Mucosa of descending colon (tissue), 3 donors: ENCODE results near the gene FRZB. TPM values are rescaled to one million over a fixed set of nuclear protein-coding genes. Genes with fewer than 3 reads are reported as not detected.

Source experiments
- ATAC-seq: fragments of 200-7000 bp; cut with Tn5 transposase; one replicate; pipeline ENCODE4 v1.9.1; 2020; ENCODE audit warnings: mild to moderate bottlenecking, moderate library complexity
- DNase-seq, 3 donors: peaks; one replicate each; pipeline ENCODE4 v3.0.0-alpha.2; 2020
- H3K36me3 ChIP-seq: fragments of 200-600 bp; one replicate; pipeline ENCODE4 v1.8.0; 2021; ENCODE audit warnings: low read depth, mild to moderate bottlenecking
- H3K4me1 ChIP-seq: fragments of 200-600 bp; one replicate; pipeline ENCODE4 v1.8.0; 2021; ENCODE audit warnings: low read depth, mild to moderate bottlenecking
- H3K4me3 ChIP-seq: fragments of 200-600 bp; one replicate; pipeline ENCODE4 v1.8.0; 2021; ENCODE audit warnings: mild to moderate bottlenecking
- H3K9me3 ChIP-seq: fragments of 200-600 bp; one replicate; pipeline ENCODE4 v1.8.0; 2021; ENCODE audit warnings: mild to moderate bottlenecking
- intact Hi-C, 2 donors: fragments of 100-400 bp; cut with DNase I in 1 of 2; cut with micrococcal nuclease in 1 of 2; formaldehyde crosslinking; loops; one replicate each; pipeline versions ENCODE4 v1.11.0 to v1.11.1; 2022; cut with DNase I, micrococcal nuclease
- total RNA-seq, 3 donors: library from RNA; stranded (reverse); fragmentation: NEBNext Ultra II Directional in 2 of 3; extraction: Animal tissue kit (Norgen Biotek cat#: 25700) in 2 of 3; gene quantifications; one replicate each; pipeline versions ENCODE4 v1.2.1 to v1.2.4, GENCODE V29; 2021 to 2023
- TF ChIP-seq, protein P1 (sequence below): fragments of 200-600 bp; IDR thresholded peaks from one replicate; pipeline ENCODE4 v1.8.0; 2022; ENCODE audit warnings: antibody characterized with exemption, mild to moderate bottlenecking
- donor health status: DM: no; HTN: no; CAD: no; lungs with moderate emphysema.
- donor health status: DM: no; HTN: no; CAD: no.
- donor health status: DM: no; HTN: yes; CAD: no.

Gene FRZB
- total RNA-seq, 3 donors from 2014 or later: 5.9 to 15.7 (median 8.9) TPM

DNA sequence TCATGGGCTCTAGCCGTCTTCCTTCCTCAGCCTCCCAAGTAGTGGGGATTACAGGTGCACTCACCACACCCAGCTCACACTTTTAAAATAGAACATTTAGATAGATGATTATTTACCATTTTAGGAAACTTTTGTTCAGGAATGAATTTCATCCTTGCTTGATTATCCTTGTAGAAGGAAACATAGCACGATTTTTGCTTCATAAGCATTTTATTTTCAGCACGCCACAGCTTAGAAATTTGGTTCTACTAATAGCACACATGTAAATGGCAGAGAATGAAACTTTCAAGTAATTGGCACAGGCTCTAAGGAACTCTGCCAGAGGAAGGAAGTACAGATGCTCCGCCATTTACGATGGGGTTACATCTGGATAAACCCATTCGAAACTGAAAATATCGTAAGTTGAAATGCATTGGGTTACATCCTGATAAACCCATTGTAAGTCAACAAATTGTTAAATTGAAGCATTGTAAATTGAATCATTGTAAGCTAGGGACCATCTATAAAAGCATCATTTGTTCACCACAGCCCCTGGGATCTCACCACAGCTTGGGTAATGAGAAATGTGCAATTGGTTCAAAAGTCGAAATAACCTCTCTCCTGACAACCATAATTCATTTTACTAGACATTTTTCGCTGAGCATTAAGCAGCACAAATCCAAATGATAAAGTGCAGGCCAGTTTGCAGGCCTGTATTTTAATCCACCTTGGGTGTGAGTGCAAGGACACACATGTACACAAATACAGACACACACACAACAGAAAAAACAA, 33.2 kb downstream of the FRZB start:
- DNase-seq: no peak
- ATAC-seq: no peak
- Histone ChIP-seq H3K4me3 (no peak overlapping the region), H3K4me1 (no peaks in the 10 kb centered on the region), H3K36me3 (no peaks in the 10 kb centered on the region), H3K9me3 (no peaks in the 10 kb centered on the region)
- TF ChIP-seq, protein P1, sequence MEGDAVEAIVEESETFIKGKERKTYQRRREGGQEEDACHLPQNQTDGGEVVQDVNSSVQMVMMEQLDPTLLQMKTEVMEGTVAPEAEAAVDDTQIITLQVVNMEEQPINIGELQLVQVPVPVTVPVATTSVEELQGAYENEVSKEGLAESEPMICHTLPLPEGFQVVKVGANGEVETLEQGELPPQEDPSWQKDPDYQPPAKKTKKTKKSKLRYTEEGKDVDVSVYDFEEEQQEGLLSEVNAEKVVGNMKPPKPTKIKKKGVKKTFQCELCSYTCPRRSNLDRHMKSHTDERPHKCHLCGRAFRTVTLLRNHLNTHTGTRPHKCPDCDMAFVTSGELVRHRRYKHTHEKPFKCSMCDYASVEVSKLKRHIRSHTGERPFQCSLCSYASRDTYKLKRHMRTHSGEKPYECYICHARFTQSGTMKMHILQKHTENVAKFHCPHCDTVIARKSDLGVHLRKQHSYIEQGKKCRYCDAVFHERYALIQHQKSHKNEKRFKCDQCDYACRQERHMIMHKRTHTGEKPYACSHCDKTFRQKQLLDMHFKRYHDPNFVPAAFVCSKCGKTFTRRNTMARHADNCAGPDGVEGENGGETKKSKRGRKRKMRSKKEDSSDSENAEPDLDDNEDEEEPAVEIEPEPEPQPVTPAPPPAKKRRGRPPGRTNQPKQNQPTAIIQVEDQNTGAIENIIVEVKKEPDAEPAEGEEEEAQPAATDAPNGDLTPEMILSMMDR: no peak
- intact Hi-C loops: no loop called here

DNA sequence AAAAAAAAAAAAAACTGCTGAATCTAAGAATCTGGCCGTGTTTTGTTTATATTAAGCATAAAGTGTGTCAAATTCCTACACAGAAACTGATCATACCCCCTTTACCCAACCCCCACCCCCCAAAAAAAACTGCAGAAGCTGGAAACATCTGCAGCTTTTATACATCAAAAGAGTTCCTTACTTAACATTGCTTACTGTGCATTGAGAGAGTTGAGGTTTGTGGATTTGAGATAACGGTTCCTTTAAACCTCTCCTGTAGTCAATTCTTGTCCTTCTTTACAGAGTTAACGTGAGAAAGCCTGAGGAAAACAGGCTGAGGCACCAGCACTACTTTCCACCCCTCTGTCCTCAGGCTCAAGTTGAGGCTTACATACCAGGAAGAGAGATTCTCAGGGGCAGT, 34.5 kb downstream of the FRZB start:
- no peak overlapping the region for H3K4me3 ChIP-seq
- H3K9me3 ChIP-seq: no peaks in the 10 kb centered on the region
- intact Hi-C loops: no loop called here
- H3K4me1 ChIP-seq: no peaks in the 10 kb centered on the region
- TF ChIP-seq, protein P1: no peak
- ATAC-seq: no peak
- no peak for DNase-seq
- H3K36me3 ChIP-seq: no peaks in the 10 kb centered on the region

DNA sequence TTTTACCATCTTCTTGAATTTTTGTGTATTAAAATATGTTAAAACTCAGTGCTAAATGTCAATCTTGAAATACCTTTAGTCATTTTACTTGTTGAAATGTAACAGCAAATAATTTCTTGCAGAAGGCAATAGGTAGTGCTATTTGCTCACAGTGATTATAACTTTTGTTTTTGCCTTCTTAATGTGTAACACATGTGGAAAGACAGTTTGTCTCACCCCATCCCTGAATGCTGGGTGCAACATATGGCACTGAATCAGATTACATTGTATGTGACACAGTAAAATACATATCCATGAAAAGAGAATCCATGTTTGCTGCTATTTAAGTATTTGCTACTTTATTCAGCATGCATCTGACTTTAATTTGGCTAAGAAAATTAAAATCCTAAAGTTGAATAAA, 35.3 kb downstream of the FRZB start:
- H3K9me3 ChIP-seq: no peaks in the 10 kb centered on the region
- no peak for ATAC-seq
- intact Hi-C loops: no loop called here
- no peak for DNase-seq
- TF ChIP-seq, protein P1: no peak
- H3K4me1 ChIP-seq: peaks cover 4% of the 10 kb centered on the region
- H3K4me3 ChIP-seq: no peak overlapping the region
- H3K36me3 ChIP-seq: no peaks in the 10 kb centered on the region

DNA sequence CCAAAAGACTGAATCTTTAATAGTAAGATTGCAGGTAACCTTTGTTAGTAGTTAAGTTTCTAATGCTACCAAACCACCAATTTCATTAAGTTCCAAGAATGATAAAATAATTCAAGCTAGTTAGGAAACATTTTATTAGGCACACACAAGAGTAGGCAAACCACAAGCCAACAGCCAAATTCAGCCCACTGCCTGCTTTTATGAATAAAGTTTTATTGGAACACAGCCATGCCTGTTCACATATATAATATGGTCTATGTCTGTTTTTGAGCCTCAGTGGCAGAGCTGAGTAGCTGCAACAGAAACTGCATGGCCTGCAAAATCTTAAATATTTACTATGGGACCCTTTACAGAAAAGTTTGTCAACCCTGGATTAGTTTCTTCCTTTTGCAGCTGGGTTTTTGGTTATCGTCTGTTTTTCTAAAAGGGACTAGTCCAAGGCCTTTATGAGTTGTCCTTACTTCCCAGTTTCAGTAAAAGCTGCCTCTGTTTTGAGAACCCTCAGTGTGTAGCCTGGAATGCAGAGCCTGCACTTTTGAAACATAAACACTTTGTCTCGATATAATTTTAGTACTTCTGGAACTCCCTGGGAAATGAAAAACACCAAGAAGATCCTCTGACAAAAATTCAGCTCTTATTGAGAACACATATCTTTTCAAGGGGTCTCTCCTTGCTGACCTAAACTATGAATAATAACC, 39.1 kb downstream of the FRZB start:
- H3K4me1 ChIP-seq: peaks cover 4% of the 10 kb centered on the region
- H3K4me3 ChIP-seq: no peak overlapping the region
- no peaks in the 10 kb centered on the region for H3K9me3 ChIP-seq
- TF ChIP-seq, protein P1: no peak
- intact Hi-C loops: no loop called here
- ATAC-seq (no peak), DNase-seq (no peak)
- no peaks in the 10 kb centered on the region for H3K36me3 ChIP-seq

DNA sequence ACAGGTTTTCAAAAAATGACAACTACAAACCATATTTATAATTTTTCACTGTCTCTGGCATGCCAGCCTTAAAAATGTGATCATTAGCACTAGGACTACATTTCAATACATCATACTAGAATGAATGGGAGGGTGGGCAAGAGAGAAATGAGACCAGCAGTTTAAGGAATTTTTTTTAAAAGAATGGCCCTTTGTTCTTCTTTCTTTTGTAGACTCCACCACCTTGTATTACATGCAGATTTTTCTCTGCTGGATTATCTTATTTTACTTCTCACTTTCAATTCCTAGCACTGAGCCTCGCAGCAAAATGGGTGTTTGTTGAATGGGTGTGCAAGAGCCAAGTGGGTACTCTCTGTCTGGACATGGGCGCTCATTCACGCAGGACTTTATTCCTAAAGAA, 39.9 kb downstream of the FRZB start:
- H3K4me1 ChIP-seq: peaks cover 4% of the 10 kb centered on the region
- ATAC-seq: no peak
- TF ChIP-seq, protein P1: no peak
- DNase-seq: no peak
- no peaks in the 10 kb centered on the region for H3K36me3 ChIP-seq
- intact Hi-C loops: no loop called here
- H3K4me3 ChIP-seq: no peak overlapping the region
- H3K9me3 ChIP-seq: no peaks in the 10 kb centered on the region
